Fibroblast of upper back skin (primary cell): Measurements from ENCODE around the gene FOXR2.

Experiments used
- DNase-seq: peaks from one replicate; pipeline ENCODE4 v3.0.0-alpha.2; 2013

FOXR2 gene, protein sequence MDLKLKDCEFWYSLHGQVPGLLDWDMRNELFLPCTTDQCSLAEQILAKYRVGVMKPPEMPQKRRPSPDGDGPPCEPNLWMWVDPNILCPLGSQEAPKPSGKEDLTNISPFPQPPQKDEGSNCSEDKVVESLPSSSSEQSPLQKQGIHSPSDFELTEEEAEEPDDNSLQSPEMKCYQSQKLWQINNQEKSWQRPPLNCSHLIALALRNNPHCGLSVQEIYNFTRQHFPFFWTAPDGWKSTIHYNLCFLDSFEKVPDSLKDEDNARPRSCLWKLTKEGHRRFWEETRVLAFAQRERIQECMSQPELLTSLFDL

GRCh38 chrX:55623100-55623499 is at the start of gene FOXR2:
Gene FOXR2 (plus strand): TSS chrX:55623400. CDS start chrX:55623712, 312 bp downstream.
- no peak for DNase-seq

- DNase-seq = no peak
Observed at GRCh38 chrX:55579115-55579514, 44.1 kb upstream of the FOXR2 start.

- DNase-seq = no peak
Observed at GRCh38 chrX:55582447-55582846, 40.8 kb upstream of the FOXR2 start.

DNA sequence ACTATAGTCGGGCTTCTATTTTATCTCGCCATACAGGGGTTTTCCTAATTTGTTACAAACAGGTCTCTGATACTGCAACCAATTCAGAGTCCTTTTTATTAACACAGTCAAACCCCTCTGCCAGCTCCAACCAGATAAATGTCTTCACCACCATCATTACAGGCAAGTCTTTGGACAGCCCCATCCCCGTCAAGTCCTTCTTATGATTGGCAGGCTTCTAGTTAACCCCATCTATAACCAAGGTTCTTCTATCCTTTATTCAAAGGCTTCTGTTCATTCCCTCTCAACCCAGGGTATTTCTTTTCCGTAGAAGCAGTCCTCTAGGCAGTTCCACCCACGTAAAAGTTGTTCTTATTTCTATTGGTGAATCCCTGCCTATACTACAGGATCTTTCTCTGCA is 29.9 kb upstream of the FOXR2 start:
- DNase-seq = no peak

DNA sequence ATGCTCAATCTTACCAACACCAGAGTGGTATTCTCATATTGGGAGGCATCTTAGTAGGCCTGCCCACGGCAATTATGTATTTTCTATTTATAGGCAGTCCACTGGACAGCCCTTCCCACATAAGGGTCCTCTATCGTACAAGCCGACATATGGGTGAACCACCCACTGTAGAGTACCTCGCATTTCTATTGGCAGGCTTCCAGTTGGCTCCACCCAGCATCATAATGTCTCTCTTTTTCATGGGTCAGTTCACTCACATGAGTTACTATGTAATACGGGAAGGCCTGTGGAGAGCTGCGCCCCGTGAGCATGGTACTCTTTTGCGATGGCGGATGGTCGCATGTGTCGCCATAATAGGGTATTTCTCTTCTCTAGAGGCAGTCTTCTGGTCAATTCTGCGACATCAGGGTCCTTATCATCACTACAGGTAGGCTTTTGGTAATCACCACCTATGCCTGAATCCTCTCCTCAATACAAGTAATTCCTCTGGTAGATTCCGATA is 29.4 kb upstream of the FOXR2 start:
- no peak for DNase-seq

DNA sequence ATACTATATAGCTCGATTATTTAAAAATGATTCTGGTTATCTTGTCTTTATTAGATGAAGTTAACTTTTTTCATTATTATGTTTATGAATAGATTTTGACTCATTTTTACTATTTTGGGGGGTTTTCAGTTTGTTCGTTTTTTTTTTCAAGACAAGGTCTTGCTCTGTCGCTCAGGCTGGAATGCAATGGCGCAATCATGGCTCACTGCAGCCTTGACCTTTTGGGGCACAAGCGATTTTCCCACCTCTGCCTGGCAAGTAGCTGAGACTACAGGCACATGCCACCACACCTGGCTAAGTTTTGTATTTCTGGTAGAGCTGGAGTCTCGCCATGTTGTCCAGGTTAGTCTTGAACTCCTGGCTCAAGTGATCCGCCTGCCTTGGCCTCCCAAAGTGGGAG is 24.9 kb upstream of the FOXR2 start:
- no peak for DNase-seq

DNA sequence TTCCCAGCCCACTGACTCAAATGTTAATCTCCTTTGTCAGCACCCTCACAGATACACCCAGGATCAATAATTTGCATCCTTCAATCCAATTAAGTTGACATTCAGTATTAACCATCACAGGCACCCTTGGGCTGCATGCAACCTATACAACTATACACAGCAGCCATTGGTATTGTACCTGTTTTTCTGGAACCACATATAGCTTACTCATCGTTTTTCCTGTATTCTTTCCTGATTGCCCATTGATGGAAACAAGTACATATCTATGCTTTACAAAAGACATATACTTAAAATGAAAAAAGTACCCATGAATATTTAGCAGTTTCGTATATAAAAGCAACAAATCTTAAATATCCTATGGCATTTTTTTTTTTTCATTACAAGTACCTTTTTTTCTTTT is 3.7 kb upstream of the FOXR2 start:
- no peak for DNase-seq

GRCh38 chrX:55624403-55624802 is 1.2 kb downstream of the FOXR2 start:
- DNase-seq = no peak

GRCh38 chrX:55636109-55636508 is 12.9 kb downstream of the FOXR2 start:
- DNase-seq = no peak

DNA sequence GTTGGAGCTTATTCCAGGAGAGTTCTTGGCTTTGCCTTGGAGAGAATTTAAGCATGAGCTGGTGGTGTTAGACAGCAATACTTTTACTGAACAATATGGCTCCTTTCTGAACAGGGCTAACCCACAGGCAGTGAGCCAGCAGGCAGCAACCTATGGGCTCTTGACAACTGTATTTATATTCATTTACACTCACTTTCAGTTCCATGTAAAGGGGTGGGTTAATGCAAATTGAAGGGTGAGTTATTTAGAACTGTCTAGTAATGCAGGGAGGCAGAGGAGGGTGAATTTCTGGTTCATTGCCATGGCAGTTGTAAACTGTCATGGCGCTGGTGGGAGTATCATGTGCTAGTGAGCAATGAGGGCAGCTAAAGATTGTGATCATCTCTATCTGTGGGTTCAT is 15.7 kb downstream of the FOXR2 start:
- DNase-seq = no peak

DNA sequence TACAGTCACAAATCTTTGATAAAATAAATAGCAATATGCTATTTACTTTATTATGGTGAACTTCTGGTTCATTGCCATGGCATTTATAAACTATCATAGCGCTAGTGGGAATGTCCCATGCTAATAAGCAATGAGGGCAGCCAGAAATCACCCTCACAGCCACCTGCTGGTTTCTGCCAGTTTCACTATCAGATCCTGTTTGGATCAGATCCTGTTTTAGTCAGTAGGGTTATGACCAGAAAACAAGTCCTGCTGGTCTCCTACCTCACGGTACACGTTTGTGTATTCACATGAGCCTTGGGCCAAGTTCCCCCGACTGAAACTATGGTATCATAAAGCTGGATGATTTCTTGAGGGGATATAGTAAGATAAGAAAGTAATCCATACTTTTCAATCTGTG is 17.7 kb downstream of the FOXR2 start:
- no peak for DNase-seq

GRCh38 chrX:55648434-55648833 is 25.2 kb downstream of the FOXR2 start:
- no peak for DNase-seq

GRCh38 chrX:55659931-55660330 is 36.7 kb downstream of the FOXR2 start:
- DNase-seq = no peak

- no peak for DNase-seq
Observed at GRCh38 chrX:55663584-55663983, 40.4 kb downstream of the FOXR2 start.

GRCh38 chrX:55668084-55668483 is 44.9 kb downstream of the FOXR2 start:
- DNase-seq = no peak
